Esophagus squamous epithelium (tissue), 4 donors: ENCODE results near the gene MMRN2.

Experiments
- CTCF ChIP-seq, 6 experiments: fragments of 450-650 bp in 4 of 6; fragments of 200-600 bp in 2 of 6; sonication (generic) in 2 of 6; IDR thresholded peaks; one replicate each; pipeline ENCODE4 v1.5.1; 2016 to 2019; ENCODE audit warnings: antibody characterized with exemption in 6 of 6, mild to moderate bottlenecking in 4 of 6, moderate library complexity in 4 of 6
- POLR2A ChIP-seq, 4 donors: fragments of 450-650 bp; IDR thresholded peaks; one replicate each; pipeline ENCODE4 v1.6.1; 2017; ENCODE audit warnings: antibody characterized with exemption in 4 of 4, mild to moderate bottlenecking in 4 of 4, moderate library complexity in 3 of 4

DNA sequence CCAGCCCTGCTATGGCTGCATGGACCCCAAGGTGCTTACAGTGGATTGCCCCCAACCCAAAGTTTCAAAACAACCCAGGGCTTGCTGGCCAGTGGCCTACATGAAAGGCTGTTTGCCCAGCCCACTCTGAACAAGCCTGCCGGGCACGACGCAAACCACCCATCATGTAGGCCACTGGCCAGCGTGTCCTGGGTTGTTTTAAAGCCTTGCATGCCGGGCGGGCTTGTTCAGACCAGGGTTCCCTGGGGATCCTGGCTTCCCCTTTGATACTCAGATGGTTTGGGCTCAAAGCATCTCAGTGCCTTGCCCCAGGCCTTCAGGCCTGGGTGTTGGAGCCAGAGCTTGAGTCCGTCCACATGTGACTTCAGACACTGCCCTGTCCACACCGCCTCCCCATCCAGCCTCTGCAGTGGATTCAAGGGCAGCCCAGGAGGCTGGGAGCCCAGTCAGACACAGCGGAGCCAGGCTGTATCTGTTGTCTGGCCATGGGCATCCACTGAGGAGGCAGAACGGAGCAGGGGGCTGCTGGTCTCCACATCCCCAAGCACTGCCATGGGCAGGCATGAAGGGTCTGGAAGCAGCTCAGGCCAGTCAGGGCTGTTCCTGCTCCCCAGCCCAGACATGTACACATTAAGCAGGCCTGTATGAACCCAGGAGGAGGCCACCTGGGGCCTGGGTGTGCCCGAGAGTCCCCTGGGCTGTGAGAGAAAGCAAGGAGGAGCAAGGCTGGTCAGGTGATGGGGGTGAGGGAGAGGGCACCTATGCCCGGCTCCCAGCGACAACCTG is 6.8 kb upstream of the MMRN2 start:
- TF ChIP-seq CTCF (IDR thresholded peaks at IDR 0.05): no peak
- TF ChIP-seq POLR2A (IDR thresholded peaks at IDR 0.05): no peak
